PC-9 (cell line): Measurements from ENCODE around the gene ARFGAP1. TPM values are rescaled to one million over a fixed set of nuclear protein-coding genes. Genes with fewer than 3 reads are reported as not detected.

Source experiments
- BruUV-seq: library from RNA; stranded (reverse); fragments of 400-500 nt; replicated peaks from 2 replicates; lab custom pipeline; 2021; lab: Mats Ljungman, UMichigan
- CTCF ChIA-PET: fragments of 300-600 bp; sonication (Branson Sonifier 250); formaldehyde crosslinking; loops from one replicate; lab custom pipeline; 2022; ENCODE audit warnings: antibody characterized with exemption; lab: Charles Lee
- POLR2A ChIA-PET: fragments of 300-600 bp; sonication (Branson Sonifier 250); formaldehyde crosslinking; loops from one replicate; lab custom pipeline; 2022; ENCODE audit warnings: antibody characterized with exemption; ENCODE audit not compliant: unreplicated experiment; lab: Charles Lee
- DNase-seq, 2 experiments: peaks; one replicate each; pipeline versions ENCODE4 v3.0.0 to v3.0.0-alpha.2; 2015 to 2022; ENCODE audit warnings: mixed read lengths in 1 of 2
- H2AFZ ChIP-seq: fragments of 200-600 bp; sonication (generic); 2 replicates; pipeline ENCODE4 v1.8.1; 2017; ENCODE audit warnings: antibody characterized with exemption
- H3F3A ChIP-seq: fragments of 200-600 bp; sonication (generic); 2 replicates; pipeline ENCODE4 v1.8.1; 2017; ENCODE audit warnings: antibody characterized with exemption, mild to moderate bottlenecking, low read depth; ENCODE audit not compliant: insufficient read depth
- H3K27ac ChIP-seq: fragments of 200-600 bp; sonication (generic); 2 replicates; pipeline ENCODE4 v1.6.1; 2016; ENCODE audit warnings: mixed run types
- H3K27me3 ChIP-seq: fragments of 200-600 bp; sonication (generic); 2 replicates; pipeline ENCODE4 v1.6.1; 2016; ENCODE audit warnings: low read depth, mixed run types; ENCODE audit not compliant: insufficient read depth
- H3K36me3 ChIP-seq: fragments of 200-600 bp; sonication (generic); 2 replicates; pipeline ENCODE4 v1.6.1; 2016; ENCODE audit warnings: low read depth, mixed run types
- H3K4me1 ChIP-seq: fragments of 200-600 bp; sonication (generic); replicated peaks from 2 replicates; pipeline ENCODE4 v1.6.1; 2016; ENCODE audit warnings: mixed run types; ENCODE audit not compliant: insufficient read depth
- H3K4me2 ChIP-seq: fragments of 200-600 bp; sonication (generic); 2 replicates; pipeline ENCODE4 v1.6.1; 2017; ENCODE audit warnings: mixed run types
- H3K4me3 ChIP-seq: fragments of 200-600 bp; sonication (generic); 2 replicates; pipeline ENCODE4 v1.6.1; 2016; ENCODE audit warnings: mixed run types
- H3K79me2 ChIP-seq: fragments of 200-600 bp; sonication (generic); 2 replicates; pipeline ENCODE4 v1.6.1; 2017; ENCODE audit warnings: low read depth, mixed run types
- H3K9me2 ChIP-seq: fragments of 200-600 bp; sonication (generic); 2 replicates; pipeline ENCODE4 v1.8.1; 2017; ENCODE audit warnings: mild to moderate bottlenecking; ENCODE audit not compliant: insufficient read depth
- H3K9me3 ChIP-seq: fragments of 200-600 bp; sonication (generic); 2 replicates; pipeline ENCODE4 v1.8.1; 2016; ENCODE audit warnings: low read depth; ENCODE audit not compliant: insufficient read depth
- H4K20me1 ChIP-seq: fragments of 200-600 bp; sonication (generic); 2 replicates; pipeline ENCODE4 v1.8.1; 2017; ENCODE audit not compliant: insufficient read depth
- CTCF ChIP-seq: fragments of 200-600 bp; sonication (generic); conservative IDR thresholded peaks from 2 replicates; pipeline ENCODE4 v1.6.1; 2017; ENCODE audit warnings: mixed run types, antibody characterized with exemption, mild to moderate bottlenecking, moderate library complexity
- EZH2 ChIP-seq: fragments of 200-600 bp; sonication (generic); IDR thresholded peaks from 2 replicates; pipeline ENCODE4 v1.8.0; 2017; ENCODE audit warnings: antibody characterized with exemption, low read depth
- intact Hi-C: fragments of 100-400 bp; cut with micrococcal nuclease; formaldehyde crosslinking; loops from one replicate; pipeline ENCODE4 v1.10.0; 2022; ENCODE audit not compliant: unreplicated experiment
- total RNA-seq: library from RNA; stranded (reverse); gene quantifications from 2 replicates; pipeline ENCODE4 v1.2.3, GENCODE V29; 2021

ARFGAP1 gene
- total RNA-seq, 1 experiment from 2014 or later, result 89.0 TPM

- POLR2A ChIA-PET, result no interaction called here
- H3K9me2 ChIP-seq, result no peaks in the 10 kb centered on the region
- H2AFZ ChIP-seq, result no peak overlapping the region
- H4K20me1 ChIP-seq, result 0 out of 2 replicates have a peak, but pooled peaks cover 11% of the 10 kb centered on the region
- no peaks in the 10 kb centered on the region for H3K9me3 ChIP-seq
- CTCF ChIA-PET, result interaction anchor here (0.6 to 1.9 kb wide), 4 partner anchors 12 to 383 kb away, joined by 4 to 9 read pairs (median 7); partner anchors contain the start of gene DIDO1
- H3K27me3 ChIP-seq, result peaks cover 96% of the 10 kb centered on the region
- no TSS peak for BruUV-seq
- H3F3A ChIP-seq, result no peaks in the 10 kb centered on the region
- no peaks in the 10 kb centered on the region for H3K79me2 ChIP-seq
- peak in 1 of 2 experiments; percentile 50 for DNase-seq
- TF ChIP-seq CTCF (peak; percentile 96), EZH2 (no peak)
- intact Hi-C loops, result loop anchor here (2.0 kb wide), 1 partner anchor 71 kb away; no protein-coding TSS in a partner anchor
- no peaks in the 10 kb centered on the region for H3K36me3 ChIP-seq
- H3K4me1 ChIP-seq, result no peaks in the 10 kb centered on the region
- H3K4me2 ChIP-seq, result no peak overlapping the region
- H3K27ac ChIP-seq, result no peak overlapping the region
- H3K4me3 ChIP-seq, result no peak overlapping the region
Observed at GRCh38 chr20:63309261-63310071, 36.9 kb downstream of the ARFGAP1 start.

GRCh38 chr20:63310265-63310991, 37.8 kb downstream of the ARFGAP1 start:
- no TSS peak for BruUV-seq
- 0 out of 2 replicates have a peak, but pooled peaks cover 11% of the 10 kb centered on the region for H4K20me1 ChIP-seq
- H3K36me3 ChIP-seq, result no peaks in the 10 kb centered on the region
- CTCF ChIA-PET, result interaction anchor here (0.9 to 1.1 kb wide), 2 partner anchors 11 to 70 kb away, joined by 4 to 9 read pairs; no protein-coding TSS in a partner anchor
- intact Hi-C loops, result no loop called here
- no peaks in the 10 kb centered on the region for H3F3A ChIP-seq
- H3K9me3 ChIP-seq, result no peaks in the 10 kb centered on the region
- H3K9me2 ChIP-seq, result no peaks in the 10 kb centered on the region
- no peak for DNase-seq
- H3K4me2 ChIP-seq, result no peak overlapping the region
- H3K27ac ChIP-seq, result no peak overlapping the region
- TF ChIP-seq CTCF (no peak), EZH2 (no peak)
- POLR2A ChIA-PET, result no interaction called here
- no peak overlapping the region for H3K4me3 ChIP-seq
- H2AFZ ChIP-seq, result no peak overlapping the region
- no peaks in the 10 kb centered on the region for H3K4me1 ChIP-seq
- no peaks in the 10 kb centered on the region for H3K79me2 ChIP-seq
- peaks cover 96% of the 10 kb centered on the region for H3K27me3 ChIP-seq

DNA sequence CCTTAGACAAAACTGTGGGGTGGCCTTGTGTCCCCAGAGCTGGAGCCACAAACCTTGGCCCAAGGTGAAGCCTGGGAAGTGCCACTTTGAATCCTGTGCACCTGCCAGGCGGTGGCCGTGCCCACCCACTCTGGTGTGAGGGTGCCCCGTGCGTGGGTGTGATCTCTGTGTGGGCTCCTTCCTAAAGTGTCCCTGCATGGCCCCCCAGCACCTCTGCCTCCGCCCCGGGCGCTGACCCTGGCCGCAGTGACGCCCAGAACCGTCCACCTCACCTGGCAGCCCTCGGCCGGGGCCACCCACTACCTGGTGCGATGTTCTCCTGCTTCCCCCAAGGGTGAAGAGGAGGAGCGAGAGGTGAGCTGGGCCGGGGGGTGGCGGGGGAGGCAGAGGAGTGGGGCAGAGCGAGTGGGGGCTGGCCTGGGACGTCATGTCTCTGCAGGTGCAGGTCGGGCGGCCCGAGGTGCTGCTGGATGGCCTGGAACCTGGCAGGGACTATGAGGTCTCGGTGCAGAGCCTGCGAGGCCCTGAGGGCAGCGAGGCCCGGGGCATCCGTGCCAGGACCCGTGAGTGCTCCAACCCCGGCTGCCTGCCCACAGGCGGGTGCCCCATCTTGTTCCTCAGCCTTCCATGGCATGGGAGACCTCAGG, 38.7 kb downstream of the ARFGAP1 start:
- Histone ChIP-seq H4K20me1 (0 out of 2 replicates have a peak, but pooled peaks cover 11% of the 10 kb centered on the region), H3K9me3 (no peaks in the 10 kb centered on the region), H2AFZ (no peak overlapping the region), H3K4me1 (no peaks in the 10 kb centered on the region), H3K4me2 (no peak overlapping the region), H3K79me2 (no peaks in the 10 kb centered on the region), H3K9me2 (no peaks in the 10 kb centered on the region), H3F3A (no peaks in the 10 kb centered on the region), H3K27ac (no peak overlapping the region), H3K4me3 (no peak overlapping the region), H3K36me3 (no peaks in the 10 kb centered on the region), H3K27me3 (peaks cover 93% of the 10 kb centered on the region)
- DNase-seq, result no peak
- intact Hi-C loops, result no loop called here
- BruUV-seq, result no TSS peak
- POLR2A ChIA-PET, result no interaction called here
- TF ChIP-seq CTCF, result no peak
- TF ChIP-seq EZH2, result no peak
- CTCF ChIA-PET, result no interaction called here
